Adipose tissue (tissue), 3 donors: ENCODE results near the gene FBP1. TPM values are rescaled to one million over a fixed set of nuclear protein-coding genes. Genes with fewer than 3 reads are reported as not detected.

Source experiments
- H3K27ac ChIP-seq: one replicate; pipeline ENCODE4 v1.5.1; 2013; ENCODE audit warnings: low read depth, low read length
- WGBS, 3 donors: extraction: QIAGEN DNeasy Blood & Tissue Kit; methylation state at CpG; one replicate each; pipeline ENCODE4 v1.1.7; 2013; 5-methylcytosine and 5-hydroxymethylcytosine counted together
- polyA plus RNA-seq, 3 donors: library from polyadenylated mRNA; stranded (reverse); fragments of 200-250 nt; gene quantifications; one replicate each; pipeline ENCODE4 v1.2.3, GENCODE V29; 2013
- donor health status: healthy with polysubstance abuse.
- donor health status: Bipolar disorder and iron deficiency.
- donor health status: healthy.

The FBP1 gene
- 10 to 100 TPM in 2 of 3 donors, 1 to 10 TPM in 1; 7.3 to 13.2 (median 12.5) TPM for polyA plus RNA-seq

GRCh38 chr9:94639061-94639998 lies at the start of gene FBP1:
Gene FBP1 (minus strand): TSS chr9:94639518. CDS start chr9:94639310, 208 bp downstream.
- no peak within 1 kb of the TSS for H3K27ac ChIP-seq
- 3 to 5% (median 4%) methylated on average over 73 to 79 of the region's 79 CpGs for WGBS, 3 donors

DNA sequence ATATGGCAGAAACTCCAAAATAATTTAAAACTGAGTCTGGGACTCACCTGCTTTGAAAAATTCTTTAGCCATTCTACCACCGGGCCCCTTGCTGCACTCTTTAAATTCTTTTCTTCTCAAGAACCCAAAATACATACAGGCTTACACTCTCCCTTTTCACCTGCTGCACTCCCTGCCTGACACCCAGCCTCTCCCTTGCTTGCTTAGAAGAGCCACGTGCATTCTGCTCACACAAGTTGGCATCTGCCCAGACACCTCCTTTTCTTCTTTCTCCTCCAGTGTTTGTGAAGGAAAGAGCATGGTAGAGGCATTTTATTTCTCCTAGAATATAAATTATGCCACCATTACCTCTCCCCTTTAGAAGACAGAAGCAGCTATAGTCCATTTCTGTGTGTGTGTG lies 48.1 kb upstream of the FBP1 start:
- 65 to 72% (median 68%) methylated on average over 2 of the region's 2 CpGs for WGBS, 3 donors
- H3K27ac ChIP-seq, result no peak overlapping the region

DNA sequence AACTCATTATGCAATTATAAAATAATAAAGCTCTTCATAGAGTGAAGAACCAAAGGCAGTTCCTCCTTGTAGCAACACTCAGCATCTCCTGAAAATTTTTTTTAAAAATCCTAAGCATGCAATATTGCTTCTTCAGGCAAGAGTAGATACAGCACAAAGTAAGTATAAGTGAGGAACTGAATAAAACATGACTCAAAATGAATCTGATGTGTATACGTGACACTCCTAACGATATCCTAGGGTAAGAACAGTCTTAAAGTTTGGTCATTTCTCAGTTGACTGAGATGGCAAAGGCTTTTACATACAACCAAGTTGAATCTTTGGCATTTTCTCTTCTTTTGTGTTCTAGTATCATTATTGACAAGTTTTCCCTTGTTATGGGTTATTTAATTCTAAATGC lies 46.0 kb upstream of the FBP1 start:
- H3K27ac ChIP-seq, result no peak overlapping the region
- 85 to 97% (median 93%) methylated on average over 2 of the region's 2 CpGs for WGBS, 3 donors

GRCh38 chr9:94681508-94681907 lies 42.2 kb upstream of the FBP1 start:
- H3K27ac ChIP-seq, result no peak overlapping the region
- WGBS, 3 donors, result 8 to 18% (median 11%) methylated on average over 7 of the region's 7 CpGs

- no peak overlapping the region for H3K27ac ChIP-seq
- 75 to 79% (median 77%) methylated on average over 2 of the region's 2 CpGs for WGBS, 3 donors
Observed at GRCh38 chr9:94680621-94681020, 41.3 kb upstream of the FBP1 start.

GRCh38 chr9:94680020-94680419 lies 40.7 kb upstream of the FBP1 start:
- H3K27ac ChIP-seq, result no peak overlapping the region
- 82 to 98% (median 95%) methylated on average over 1 of the region's 1 CpG for WGBS, 3 donors

DNA sequence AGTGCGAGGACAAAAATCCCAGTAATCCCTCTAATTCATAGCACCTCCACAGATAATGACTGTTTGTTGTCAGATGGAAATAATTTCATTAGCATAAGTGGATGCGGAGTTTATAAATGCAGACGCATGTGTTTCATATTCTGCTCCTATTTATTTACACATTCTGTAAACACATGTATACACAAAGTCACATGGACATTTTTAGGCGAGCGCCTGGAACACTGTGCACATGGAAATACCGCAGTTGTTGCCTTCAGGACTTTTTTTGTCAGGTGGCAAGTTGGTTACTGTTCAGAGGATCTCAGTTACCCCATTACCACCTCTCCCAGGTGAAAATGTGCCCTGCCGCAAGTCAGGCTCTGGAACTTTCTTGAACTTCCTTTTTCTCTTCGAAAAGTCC lies 40.3 kb upstream of the FBP1 start:
- WGBS, 3 donors, result 75 to 93% (median 91%) methylated on average over 8 of the region's 8 CpGs
- no peak overlapping the region for H3K27ac ChIP-seq

DNA sequence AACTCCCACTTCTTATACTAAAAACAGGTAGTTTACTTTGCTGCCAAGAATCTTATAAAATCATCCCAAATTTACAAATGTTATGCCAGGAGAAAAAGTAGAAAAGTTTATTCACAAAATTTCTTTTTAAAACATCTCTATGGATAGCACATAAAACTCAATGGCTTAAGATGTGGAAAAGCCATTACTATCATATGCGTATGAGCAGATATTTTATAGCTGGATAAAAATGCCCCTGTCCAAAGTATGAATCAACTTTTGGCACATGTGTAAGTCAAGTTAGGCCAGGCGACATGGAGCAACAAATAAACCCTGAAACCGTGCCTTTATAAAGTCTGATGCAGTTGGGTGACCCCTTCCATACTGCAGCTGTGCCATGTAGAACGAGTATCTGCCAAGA lies 38.6 kb upstream of the FBP1 start:
- H3K27ac ChIP-seq, result no peak overlapping the region
- WGBS, 3 donors, result 60 to 80% (median 63%) methylated on average over 4 of the region's 4 CpGs

- 94 to 98% (median 96%) methylated on average over 9 of the region's 9 CpGs for WGBS, 3 donors
- H3K27ac ChIP-seq, result no peak overlapping the region
Observed at GRCh38 chr9:94676446-94677131, 37.3 kb upstream of the FBP1 start.

DNA sequence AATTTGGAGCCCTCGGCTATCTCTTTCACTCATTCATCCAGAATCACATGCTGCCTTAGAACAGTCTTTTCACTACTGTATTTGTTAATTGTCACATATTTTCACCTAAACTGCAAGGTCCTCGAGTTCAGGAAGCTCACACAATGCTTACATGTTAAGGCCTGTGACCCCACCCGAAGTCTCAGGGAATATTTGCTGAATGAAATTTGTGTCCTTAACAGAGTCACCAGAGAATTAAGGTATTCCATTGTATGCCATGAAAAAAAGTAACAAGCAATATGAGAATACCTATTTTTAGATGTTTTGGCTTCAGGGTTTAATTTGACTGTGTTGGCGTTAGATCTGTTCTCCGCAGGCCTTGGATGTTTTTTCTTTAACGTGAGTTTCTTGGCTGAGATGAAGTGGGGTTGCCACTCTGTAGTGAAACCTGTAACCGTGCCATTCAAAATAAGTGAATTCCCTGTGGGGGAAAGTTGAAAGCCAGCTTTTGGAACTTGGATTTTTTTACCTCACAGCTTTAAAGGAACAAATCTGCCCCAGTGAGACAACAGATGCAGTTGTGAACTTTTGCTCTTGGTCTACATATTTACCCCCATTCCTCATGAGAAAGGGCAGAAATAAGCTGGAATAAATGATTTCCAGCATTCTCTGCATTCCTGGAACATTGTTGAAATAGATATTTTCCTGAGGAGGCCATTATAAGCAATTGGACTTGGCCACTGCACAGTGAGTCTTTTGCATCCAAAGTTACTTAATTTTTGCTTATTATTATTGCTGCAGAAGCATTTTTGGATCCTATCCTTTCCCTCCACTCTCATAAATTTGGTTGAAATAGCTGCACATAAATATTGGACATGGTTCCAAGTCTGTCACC lies 35.9 kb upstream of the FBP1 start:
- WGBS, 3 donors, result 46 to 58% (median 50%) methylated on average over 7 of the region's 7 CpGs
- H3K27ac ChIP-seq, result no peak overlapping the region

GRCh38 chr9:94672811-94673487 lies 33.6 kb upstream of the FBP1 start:
- H3K27ac ChIP-seq, result no peak overlapping the region
- 79 to 84% (median 80%) methylated on average over 2 of the region's 2 CpGs for whole genome bisulfite sequencing, 3 donors

DNA sequence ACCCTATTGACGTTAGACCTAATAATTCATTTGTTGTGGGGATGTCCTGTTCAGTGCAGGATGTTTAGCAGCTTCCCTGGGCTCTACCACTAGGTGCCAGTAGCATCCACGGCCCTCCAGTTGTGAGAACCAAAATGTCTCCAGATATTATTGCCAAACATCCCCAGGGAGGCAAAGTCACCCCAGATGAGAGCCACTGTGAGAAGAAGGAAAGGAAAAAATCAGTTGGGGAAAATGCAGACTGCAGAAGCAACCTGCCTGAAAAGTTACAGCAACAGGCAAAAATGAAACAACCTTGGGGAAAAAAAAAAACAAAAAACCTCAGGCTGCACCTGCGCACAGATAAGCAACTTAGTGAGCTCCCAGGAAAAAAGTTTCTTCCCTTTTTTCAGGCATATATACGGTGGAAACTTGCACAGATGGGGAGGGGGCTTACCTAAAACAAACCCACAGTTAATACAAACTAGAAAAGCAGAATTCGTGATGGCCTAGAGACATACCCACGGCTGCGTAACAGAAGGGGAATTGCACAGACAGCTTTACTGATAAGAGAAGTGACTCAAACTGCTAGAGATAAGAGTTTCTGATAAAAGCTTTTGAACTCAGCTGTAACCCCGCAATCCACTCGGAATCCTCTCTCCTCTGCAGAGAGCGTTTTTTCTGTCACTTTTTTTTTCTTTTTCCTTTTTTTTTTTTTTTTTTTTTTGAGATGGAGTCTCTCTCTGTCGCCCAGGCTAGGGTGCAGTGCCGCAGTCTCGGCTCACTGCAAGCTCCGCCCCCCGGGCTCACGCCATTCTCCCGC lies 29.8 kb upstream of the FBP1 start:
- 22 to 35% (median 29%) methylated on average over 16 to 17 of the region's 17 CpGs for WGBS, 3 donors
- H3K27ac ChIP-seq, result no peak overlapping the region

DNA sequence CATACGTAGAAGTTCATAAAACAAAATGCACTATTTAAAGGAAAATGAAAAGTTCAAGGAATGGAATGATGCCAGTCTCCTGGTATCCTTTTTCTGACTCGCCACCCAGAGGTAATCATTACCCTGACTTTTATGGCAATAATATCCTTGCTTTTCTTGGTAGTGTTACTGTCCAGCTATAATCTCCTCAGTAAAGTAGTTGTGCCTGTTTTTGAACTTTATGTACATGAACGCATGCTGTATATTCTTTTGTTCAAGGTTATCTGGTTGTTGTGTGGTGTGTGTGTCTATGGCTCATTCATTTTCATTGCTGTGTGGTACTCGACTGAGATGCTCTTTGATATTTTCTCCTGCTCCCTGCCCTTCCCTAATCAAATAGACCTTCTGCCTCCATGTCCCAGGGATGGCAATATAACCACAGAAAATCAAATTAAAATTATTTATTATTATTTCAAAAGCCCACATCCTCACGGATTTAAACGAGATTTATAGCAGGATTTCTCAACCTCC lies 29.2 kb upstream of the FBP1 start:
- 38 to 50% (median 45%) methylated on average over 6 of the region's 6 CpGs for WGBS, 3 donors
- no peak overlapping the region for H3K27ac ChIP-seq

GRCh38 chr9:94666364-94667099 lies 27.2 kb upstream of the FBP1 start:
- no peak overlapping the region for H3K27ac ChIP-seq
- 64 to 82% (median 78%) methylated on average over 14 of the region's 14 CpGs for WGBS, 3 donors

- H3K27ac ChIP-seq, result no peak overlapping the region
- 90 to 91% (median 91%) methylated on average over 3 of the region's 3 CpGs for WGBS, 3 donors
Observed at GRCh38 chr9:94665613-94666012, 26.3 kb upstream of the FBP1 start.

DNA sequence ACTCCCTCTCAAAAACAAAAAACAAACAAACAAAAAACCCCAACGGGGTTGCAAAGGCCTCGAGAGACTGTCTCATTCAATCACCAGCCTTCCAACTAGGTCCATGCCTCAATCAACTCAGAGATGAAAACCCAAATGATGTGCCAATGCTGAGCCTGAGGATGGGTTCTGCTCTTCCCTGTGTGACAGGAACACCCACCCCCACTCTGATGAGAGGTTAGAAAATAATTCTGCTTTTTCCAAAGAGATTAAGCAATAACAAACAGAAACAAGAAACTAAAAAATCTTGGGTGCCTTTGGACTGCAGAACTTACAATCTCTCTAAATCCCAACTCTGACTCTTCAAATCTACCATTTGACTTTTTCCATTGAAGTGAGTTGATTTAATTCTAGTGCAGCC lies 25.5 kb upstream of the FBP1 start:
- 75 to 97% (median 83%) methylated on average over 2 of the region's 2 CpGs for WGBS, 3 donors
- no peak overlapping the region for H3K27ac ChIP-seq

GRCh38 chr9:94663640-94664039 lies 24.3 kb upstream of the FBP1 start:
- WGBS, 3 donors, result 90 to 97% (median 96%) methylated on average over 3 of the region's 3 CpGs
- no peak overlapping the region for H3K27ac ChIP-seq
